Measurements from ENCODE around the gene RNU6-9. TPM values are rescaled to one million over a fixed set of nuclear protein-coding genes. Genes with fewer than 3 reads are reported as not detected.

The RNU6-9 gene
- total RNA-seq, 1 donor from 2014 or later: not detected

DNA sequence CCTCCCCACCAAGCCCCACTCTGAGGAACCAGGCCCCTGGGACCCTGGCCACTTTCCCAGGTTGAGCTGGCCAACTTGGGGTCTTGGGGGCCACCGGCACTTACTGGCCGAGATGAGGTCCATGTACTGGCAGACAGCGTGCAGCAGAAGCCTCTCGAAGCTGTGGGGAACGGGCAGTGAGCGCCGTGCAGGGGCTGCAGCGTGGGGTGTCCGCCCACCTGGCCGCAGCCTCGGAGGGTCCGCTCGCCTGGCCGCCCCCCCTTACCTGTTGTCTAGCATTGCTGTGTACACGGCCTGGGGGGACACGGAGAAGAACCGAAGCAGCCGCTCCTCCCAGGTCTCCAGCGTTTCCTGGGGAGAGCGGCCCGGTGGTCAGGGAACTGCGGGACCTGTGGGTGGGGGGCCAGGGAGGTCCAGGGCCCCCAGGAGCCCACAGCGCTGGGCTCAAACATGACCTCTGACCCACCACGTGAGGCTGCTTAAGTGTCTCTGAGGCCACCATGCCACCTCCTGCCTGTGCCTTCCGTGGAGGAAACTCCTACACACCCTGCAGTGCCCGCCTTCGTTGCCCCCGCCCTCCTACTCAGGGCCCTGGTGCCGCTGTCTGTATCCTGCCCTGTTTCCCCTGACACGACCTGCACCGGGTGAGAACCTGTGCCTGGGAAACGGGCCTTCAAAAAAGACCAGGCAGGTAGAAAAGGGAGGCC, 6.2 kb downstream of the RNU6-9 start:
- no peak for DNase-seq

DNA sequence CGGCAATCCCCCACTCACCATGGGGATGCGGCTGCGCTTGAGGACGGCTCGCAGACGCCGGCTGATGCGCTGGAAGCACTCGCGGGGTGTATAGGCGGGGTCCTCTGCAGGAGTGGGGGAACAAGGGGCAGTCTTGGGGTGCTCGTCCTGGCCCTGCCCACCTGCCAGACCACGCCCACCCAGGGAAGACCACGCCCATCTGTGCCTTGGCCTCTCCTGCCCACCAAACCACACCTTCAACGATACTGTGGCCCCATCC, 6.7 kb downstream of the RNU6-9 start:
- DNase-seq: no peak

DNA sequence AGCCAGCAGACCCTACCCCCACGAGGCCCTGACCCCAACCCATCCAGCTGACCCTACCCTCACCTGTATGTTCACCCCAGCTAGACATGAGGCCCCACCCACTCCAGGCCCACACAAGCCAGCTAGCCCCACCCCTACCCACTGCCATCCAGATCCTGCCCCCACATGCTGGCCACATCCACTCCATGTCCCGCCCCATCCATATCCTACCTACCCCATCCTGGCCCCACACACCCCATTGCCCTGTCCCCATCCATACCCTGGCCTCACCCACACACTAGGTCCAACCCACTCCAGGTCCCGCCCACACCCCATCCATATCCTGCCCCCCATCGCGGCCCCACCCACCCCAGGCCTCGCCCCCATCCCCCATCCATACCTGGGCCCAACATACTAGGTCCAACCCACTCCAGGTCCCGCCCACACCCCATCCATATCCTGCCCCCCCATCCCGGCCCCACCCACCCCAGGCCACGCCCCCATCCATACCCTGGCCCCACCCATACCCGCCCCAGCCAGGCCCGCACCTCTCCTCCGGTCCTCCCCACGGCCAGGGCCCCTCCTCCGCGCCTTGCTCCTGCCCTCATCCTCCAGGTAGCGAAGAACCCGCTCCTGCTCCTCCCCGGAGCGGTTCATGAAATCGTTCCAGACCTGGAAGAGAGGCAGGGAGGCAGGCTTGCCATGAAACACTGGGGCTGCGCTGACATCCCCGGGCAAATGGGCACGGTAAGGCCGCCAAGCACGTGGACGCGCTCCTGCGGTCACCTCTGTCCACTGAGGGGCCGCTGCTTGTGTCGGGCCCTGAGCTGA, 7.2 kb downstream of the RNU6-9 start:
- no peak for DNase-seq

DNA sequence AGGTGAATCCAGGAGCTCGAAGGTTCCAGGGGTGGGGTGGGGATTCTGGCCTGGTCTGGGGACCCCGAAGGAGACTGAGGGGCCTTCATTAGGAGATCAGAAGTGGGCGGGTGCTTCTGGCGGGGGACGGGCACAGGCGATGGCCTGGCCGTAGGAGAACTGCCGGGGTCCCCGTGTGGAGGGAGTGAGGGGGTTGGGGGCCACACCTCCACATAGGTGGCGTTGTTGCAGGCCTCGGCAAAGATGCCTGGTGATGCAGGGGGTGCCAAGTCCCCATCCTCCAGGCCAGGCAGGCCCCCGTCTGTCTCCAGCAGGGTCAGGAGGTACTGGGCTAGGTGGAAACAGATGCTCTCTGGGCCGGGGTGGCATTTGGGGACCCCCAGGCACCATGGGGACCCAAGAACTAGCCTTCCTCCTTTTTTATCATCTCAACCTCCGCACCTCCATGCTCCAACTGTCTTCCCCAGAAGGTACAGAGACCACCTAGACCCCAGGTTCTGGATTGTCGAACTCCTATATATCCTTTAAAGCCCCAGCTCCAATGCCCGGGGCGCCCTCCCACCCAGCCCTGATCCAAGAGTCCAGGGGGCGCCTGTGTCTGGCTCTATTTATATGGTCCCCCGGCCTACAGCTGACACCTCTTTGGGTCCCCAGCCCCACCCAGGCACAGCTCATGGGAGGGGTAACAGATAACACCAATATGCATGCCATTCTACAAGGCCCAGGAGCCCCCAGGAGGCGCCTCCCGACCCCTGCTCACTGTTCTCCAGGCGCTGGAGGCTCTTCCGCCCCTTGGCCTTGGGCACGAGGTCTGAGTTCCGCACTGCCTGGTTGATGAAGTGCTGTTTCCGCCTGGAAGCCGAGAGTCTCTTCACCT, 8.2 kb downstream of the RNU6-9 start:
- DNase-seq: no peak

DNA sequence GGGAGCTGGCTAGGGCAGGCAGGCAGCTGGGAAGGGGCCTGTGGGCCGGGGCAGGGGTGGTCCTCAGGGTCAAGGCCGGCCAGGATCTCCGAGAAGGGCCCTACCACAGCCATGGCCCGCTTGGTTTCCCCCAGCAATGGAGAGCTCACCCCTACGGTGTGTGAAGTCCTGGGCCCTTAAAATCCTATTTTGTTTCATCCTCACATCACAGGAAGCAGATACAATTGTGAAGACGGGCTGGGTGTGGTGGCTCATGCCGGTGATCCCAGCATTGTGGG, 8.7 kb downstream of the RNU6-9 start:
- no peak for DNase-seq

DNA sequence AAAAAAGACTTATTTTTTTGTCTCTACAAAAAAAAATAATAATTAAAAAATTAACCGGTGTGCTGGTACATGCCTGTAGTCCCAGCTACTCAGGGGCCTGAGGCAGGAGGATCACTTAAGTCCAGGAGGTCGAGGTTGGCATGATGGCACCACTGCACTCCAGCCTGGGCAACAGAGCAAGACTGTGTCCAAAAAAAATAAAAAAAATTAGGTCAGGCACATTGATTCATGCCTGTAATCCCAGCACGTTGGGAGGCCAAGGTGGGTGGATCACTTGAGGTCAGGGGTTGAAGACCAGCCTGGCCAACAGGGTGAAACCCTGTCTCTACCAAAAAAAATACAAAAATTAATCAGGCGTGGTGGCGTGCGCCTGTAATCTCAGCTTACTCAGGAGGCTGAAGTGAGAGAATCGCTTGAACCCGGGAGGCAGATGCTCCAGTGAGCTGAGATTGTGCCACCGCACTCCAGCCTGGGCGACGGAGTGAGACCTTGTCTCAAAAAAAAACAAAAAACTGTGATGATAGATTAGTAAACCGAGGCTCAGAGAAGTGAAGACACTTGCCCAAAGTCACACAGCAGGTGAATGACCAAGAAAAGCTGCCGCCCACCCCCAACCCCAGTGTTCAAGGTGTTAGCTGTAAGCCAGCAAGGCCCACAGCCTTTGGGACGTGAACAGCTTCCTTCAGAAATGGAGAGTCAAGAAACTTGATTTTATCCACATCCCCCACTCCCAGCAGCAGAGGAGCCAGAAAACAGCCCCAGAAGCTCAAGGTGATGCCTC, 9.4 kb downstream of the RNU6-9 start:
- no peak for DNase-seq

DNA sequence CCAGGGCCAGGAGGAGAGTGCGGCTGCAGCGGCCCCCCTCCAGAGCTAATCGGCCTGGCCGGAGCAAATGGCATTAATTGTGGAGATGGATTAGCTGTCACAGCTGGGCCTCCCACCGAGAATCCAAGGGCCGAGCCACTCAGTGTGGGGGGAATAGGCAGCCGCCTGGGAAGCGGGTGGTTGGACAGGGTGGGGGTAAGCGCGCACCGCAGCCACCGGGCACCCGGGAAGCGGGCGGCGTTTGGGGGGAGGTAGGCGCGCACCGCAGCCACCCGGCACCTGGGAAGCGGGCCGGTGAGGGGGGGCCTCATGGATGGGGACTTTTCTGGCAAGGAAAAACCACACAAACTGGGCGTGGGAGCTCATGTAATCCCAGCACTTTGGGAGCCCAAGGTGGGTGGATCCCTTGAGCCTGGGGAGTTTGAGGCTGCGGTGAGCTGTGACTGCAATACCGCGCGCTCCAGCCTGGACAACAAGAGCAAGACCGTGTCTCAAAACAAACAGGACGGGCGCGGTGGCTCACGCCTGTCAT, 10.0 kb downstream of the RNU6-9 start:
- DNase-seq: no peak

DNA sequence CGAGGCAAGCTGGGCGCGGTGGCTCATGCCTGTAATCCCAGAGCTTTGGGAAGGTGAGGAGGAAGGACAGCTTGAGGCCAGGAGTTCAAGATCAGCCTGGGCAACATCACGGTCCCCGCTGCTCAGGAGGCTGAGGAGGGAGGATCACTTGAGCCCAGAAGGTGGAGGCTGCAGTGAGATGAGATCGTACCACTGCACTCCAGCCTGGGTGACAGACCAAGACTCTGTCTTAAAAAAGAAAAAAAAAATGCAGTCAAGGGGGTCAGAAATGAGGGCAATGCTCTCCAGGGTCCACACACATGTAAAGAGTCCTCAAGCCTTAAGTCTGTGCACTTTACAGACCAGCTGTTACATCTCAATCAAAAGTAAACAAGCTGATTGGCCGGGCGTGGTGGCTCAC, 11.3 kb downstream of the RNU6-9 start:
- DNase-seq: no peak

DNA sequence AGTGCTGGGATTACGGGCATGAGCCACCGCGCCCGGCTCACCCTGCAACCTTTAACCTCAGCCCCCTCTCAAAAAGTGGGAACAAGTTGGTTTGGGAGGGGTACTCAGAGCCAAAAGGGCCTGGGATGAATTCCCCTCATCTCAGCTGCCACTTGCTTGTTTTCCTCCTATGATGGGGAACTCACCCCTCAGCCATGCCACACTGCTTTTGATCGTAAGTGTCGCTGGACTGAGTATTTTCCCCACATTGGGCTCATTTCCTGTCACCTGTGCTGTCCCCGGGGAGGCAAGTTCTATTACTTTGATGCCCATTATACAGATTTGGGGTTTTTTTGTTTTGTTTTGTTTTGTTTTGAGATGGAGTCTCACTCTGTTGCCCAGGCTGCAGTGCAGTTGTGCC, 13.2 kb downstream of the RNU6-9 start:
- no peak for DNase-seq

DNA sequence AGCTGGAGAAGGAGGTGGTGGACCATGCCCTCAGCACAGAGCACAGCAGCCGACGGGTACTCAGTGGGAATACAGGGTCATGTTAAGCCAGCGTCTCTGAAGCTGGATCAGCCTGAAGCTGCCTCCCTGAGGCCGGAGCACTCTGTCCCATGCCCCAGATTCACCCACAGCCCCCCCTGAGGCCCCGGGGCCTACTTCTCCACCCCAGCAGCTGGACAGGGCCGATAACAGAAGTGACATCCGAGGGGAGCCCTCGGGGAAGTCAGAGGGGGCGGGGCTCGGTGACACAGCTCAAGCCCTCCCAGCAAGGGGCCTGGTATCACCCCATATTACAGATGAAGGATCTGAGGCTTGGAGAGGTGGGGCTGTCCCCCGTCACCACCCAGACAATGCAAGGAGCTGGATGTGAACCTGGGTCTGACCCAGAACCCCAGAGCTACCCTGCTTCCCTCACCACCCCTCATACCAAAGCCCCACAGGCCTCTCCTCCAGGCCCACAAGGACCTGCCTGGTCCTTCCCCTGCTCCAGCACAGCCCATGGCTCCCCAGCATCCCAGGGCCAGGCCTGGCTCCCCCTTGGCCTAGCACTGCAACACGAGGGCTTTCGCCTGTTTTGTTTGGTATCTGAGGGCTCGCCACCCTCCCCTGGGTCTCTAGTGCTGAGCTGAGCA, 14.0 kb downstream of the RNU6-9 start:
- no peak for DNase-seq

DNA sequence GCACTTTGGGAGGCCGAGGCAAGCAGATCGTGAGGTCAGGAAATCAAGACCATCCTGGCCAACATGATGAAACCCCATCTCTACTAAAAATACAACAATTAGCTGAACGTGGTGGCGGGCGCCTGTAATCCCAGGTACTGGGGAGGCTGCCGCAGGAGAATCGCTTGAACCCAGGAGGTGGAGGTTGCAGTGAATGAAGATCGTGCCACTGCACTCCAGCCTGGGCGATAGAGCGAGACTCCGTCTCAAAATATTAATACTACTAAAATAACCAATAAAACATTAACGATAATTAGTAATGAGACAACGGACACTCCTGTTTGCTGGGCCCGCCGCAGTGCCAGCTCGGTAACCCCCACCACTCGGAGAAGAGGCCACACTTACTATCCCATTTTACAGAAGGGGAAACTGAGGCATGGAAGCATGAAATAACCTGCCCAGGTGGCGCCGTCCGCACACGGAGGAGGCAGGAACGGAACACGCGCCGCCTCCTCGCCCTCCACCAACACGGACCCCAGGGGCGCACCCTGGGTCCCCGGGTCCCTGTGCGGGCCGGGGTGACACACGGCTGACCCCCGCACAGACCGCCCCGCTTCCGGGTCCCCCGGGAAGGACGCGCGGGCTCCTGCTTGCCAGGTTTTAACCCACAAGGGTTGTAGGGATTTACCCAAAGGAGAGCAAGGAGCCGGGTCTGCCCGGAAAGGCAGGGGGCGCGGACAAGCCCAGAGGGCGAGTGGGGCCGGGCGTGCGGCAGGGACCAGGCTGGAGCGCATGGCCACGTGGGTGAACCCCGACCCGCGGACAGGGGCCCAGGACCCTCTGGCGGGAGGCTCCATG, 18.1 kb downstream of the RNU6-9 start:
- DNase-seq: no peak

DNA sequence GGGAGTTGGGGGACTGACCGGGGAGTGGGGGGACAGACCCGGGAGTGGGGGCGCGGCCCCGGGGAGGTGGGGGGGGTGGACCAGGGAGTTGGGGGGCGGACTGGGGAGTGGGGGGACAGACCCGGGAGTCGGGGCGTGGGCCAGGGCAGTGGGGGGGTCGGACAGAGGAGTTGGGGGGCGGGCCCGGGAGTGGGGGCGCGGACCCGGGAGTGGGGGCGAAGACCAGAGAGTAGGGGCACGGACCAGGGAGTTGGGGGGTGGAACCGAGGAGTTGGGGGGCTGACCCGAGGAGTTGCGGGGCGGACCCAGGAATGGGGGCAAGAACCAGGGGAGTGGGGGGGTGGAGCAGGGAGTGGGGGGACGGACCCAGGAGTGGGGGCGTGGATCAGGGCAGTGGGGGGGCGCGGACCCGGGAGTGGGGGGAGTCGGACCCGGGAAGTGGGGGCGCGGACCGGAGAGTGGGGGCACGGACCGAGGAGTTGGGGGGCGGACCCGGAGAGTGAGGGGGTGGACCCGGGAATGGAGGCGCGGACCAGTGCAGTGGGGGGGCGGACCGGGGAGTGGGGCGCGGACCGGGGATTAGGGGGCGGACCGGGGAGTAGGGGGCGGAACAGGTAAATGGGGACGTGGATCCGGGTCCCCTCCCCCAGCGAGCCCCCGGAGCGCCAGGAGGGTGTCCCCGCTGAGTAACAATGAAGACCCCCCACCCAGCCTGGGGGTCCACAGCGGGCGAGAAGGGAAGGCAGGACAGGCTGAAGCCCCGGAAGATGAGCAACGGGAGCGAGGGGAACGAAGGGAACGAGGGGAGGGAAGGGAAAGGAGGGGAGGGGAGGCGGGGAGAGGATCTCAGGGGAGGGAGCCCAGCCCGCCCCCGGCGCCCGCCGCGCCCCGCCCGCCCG, 19.1 kb downstream of the RNU6-9 start:
- no peak for DNase-seq

DNA sequence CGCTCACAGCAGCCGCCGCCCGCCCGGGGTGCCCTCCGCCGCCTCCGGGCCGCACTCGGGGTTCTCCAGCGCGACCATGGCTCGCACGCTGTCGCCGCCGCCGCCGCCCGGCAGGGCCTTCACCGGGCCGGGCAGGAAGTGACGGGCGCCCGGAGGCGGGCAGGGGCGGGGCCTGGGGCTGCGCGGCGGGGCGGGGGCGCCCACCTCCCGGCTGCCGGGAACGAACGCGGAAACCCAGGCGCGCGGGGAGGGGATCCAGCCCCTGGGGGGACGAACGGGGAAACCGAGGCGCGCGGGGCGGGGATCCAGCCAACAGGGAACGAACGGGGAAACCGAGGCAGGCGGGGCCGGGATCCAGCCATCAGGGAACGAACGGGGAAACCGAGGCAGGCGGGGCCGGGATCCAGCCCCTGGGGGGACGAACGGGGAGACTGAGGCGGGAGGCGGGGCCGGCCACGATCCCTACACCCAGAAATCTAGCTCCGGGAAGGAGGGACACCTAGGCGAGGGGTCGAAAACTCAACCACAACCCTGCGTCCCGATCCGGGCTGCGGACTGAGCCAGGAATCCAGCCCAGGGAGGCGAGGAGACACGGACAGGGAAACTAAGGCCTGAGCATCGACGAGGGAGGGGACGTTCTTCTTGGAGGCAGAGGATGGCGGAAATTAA, 19.9 kb downstream of the RNU6-9 start, which contains the start of gene R3HDM4:
TSS of gene R3HDM4 (minus strand) at position 140 of the 669 bp plus-strand sequence. CDS start at position 78, 62 bp downstream.
- peak; percentile 72 for DNase-seq

DNA sequence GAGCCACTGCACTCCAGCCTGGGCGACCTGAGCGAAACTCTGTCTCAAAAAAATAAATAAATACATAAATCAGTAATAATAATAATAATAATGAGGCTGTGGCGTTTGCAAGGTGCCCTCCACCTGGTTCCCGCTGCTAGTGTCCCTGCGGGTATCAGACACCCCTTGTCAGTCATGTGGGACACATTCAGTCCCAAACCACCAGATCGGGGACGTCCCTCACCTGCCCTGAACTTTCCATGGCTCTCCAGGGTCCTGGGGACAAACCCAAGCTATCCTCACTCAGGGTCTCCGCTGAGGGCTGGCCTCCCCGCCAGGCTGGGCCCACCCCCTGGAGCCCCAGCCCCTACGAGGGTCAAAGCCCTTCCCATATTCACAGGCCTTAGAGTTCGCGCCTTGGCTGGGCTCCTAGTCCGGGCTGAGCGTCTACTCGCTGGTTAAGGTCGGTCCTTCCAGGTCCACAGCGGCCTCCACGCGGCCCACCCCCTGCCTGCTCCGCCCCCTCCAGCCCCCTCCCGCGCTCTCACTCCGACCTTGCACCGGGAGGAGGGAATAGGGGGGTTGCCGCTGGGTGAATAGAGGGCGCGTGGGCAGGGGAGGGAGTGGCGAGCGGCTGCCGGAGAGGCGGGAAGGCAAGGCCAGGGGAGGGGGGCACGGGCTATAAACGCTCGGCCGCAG, 23.5 kb downstream of the RNU6-9 start:
- DNase-seq: no peak

DNA sequence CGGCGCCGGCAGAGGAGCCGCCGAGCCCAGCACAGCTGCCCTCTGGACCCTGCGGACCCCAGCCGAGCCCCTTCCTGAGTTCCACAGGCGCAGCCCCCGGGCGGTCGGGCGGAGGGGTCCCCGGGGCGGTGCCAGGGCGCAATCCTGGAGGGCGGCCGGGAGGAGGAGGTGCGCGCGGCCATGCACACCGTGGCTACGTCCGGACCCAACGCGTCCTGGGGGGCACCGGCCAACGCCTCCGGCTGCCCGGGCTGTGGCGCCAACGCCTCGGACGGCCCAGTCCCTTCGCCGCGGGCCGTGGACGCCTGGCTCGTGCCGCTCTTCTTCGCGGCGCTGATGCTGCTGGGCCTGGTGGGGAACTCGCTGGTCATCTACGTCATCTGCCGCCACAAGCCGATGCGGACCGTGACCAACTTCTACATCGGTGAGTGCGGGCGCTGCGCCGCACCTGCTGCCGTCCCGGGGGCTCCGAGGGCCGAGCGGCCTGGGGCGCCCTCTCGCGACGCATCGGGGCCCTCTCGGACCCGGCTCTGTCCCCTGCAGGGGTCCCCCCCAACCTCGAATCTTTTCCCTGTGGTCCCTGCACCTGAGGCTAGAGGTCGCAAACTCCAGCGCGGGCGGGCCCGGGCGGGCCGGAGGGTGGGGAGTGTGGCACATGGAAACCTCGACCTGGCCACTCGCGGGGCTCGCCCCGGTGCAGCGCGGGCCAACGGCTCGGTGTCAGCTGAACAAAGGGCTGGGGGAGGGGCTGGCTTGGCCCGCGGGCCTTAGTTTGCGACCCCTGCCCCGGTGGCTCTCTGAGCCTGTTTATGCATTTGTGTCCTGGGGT, 24.3 kb downstream of the RNU6-9 start, which contains the start of gene KISS1R:
TSS of gene KISS1R (plus strand) at position 11 of the 829 bp plus-strand sequence. CDS start at position 181, 170 bp downstream.
- peak; percentile 43 for DNase-seq

DNA sequence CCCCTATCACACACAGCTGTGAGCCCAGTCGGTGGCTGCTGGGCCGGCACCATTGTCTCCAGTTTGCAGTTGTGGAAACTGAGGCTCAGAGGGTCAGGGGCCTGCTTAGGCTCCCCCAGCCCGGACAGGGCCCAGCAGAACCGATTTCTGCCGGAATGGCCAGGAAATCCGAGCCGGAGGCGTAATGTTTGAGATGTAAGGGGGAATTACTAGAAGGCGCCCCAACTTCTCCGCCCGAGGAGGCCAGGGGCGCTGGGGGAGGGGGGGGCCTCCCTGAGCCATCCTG, 24.8 kb downstream of the RNU6-9 start:
- DNase-seq: no peak

DNA sequence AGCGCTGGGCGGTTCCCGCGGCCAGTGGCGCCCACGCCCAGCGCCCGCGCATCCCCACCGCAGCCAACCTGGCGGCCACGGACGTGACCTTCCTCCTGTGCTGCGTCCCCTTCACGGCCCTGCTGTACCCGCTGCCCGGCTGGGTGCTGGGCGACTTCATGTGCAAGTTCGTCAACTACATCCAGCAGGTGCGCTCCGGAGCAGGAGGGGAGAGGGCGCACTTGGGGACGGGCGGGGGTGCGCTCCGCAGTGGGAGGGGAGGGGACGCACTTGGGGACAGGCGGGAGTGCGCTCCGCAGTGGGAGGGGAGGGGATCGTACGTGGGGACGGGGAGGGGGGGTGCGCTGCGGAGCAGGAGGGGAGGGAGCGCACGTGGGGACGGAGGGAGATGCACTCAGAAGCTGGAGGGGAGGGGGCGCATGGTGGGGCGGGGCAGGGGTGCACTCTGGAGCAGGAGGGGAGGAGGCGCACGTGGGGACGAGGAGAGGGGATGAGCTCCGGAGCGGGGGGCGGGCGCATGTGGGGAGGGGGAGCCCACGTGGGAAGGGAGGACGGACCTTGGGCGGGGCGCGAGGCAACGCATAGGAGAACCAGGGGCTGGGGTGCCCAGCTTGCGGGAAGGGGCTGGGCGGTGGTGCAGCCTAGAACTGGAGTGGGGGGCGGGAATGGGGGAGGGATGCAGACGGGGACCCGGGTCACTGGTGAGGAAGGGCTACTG, 25.4 kb downstream of the RNU6-9 start:
- DNase-seq: no peak

Measured in dermis blood vessel endothelial cell (primary cell).